Measurements from ENCODE around the gene KBTBD12. TPM values are rescaled to one million over a fixed set of nuclear protein-coding genes. Genes with fewer than 3 reads are reported as not detected.

Gene KBTBD12
- total and polyA plus RNA-seq, 10 of the 15 experiments (the other 5 are each of a cell fraction or from before 2014, with no cell fraction given): 0.01 to 0.11 TPM; not detected in 8

DNA sequence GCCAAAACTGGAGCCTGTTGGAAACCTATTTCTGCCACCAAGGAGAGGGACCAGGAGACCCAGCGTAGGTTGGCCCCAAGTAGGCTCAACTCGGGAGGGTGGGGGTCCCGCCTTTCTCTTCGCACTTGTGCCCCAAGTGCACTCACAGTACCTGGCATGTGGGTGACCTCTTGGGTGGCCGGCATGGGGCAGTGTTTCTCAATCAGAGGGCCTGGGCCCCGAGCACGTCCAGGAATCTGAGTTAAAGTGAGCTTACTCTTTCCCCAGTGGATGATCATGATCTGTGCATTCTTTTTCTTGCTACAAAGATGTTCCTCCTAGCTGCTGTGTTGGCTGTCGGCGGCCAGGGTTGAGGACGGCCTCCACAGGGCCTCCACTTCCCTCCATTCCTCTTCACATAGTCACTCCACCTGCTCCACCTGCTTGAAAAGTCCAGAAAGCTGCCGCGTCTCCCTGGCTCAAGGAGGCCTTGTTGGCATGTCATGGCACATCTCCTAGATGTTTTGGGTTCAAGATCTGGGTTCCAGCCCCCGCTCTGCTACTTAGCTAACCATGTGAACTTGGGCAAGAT lies 70.7 kb downstream of the KBTBD12 start:
- Histone ChIP-seq H3K79me2 (ENCODE audit: control insufficient read depth, insufficient read depth, low read length) (no peaks in the 10 kb centered on the region), H2AFZ (ENCODE audit: control insufficient read depth, low read depth, low read length) (no peak overlapping the region), H3K27ac (ENCODE audit: control insufficient read depth, insufficient read depth) (no peak overlapping the region), H3K36me3 (ENCODE audit: control insufficient read depth in 2 of 2, insufficient read depth in 2 of 2, low read length in 1 of 2) (no peaks in the 10 kb centered on the region), H3K4me3 (no peak overlapping the region), H3K4me1 (ENCODE audit: control insufficient read depth, insufficient read depth, low read length) (no peaks in the 10 kb centered on the region), H4K20me1 (ENCODE audit: control insufficient read depth, insufficient read depth) (no peaks in the 10 kb centered on the region), H3K4me2 (ENCODE audit: control insufficient read depth, insufficient read depth) (no peak overlapping the region), H3K27me3 (replicated peaks in 1 of 2; ENCODE audit: control insufficient read depth in 2 of 2, insufficient read depth in 2 of 2, low read length in 1 of 2) (peaks cover 0 to 3% of the 10 kb centered on the region in 2 experiments; a peak in 2 of 4 replicates), H3K9ac (ENCODE audit: control insufficient read depth, insufficient read depth, low read length) (no peak overlapping the region), H3K9me3 (replicated peaks; ENCODE audit: control insufficient read depth, insufficient read depth, low read length) (no peaks in the 10 kb centered on the region)
- BruUV-seq (replicated peaks): no TSS peak
- in situ Hi-C loops (cut with MboI): no loop called here
- POLR2A ChIA-PET: no interaction called here
- RAD21 ChIA-PET (ENCODE audit: unreplicated experiment): no interaction called here
- no peak for TF ChIP-seq TAF1 (IDR thresholded peaks at IDR 0.05; ENCODE audit: borderline replicate concordance, low read depth, low read length)
- TF ChIP-seq, protein P1, sequence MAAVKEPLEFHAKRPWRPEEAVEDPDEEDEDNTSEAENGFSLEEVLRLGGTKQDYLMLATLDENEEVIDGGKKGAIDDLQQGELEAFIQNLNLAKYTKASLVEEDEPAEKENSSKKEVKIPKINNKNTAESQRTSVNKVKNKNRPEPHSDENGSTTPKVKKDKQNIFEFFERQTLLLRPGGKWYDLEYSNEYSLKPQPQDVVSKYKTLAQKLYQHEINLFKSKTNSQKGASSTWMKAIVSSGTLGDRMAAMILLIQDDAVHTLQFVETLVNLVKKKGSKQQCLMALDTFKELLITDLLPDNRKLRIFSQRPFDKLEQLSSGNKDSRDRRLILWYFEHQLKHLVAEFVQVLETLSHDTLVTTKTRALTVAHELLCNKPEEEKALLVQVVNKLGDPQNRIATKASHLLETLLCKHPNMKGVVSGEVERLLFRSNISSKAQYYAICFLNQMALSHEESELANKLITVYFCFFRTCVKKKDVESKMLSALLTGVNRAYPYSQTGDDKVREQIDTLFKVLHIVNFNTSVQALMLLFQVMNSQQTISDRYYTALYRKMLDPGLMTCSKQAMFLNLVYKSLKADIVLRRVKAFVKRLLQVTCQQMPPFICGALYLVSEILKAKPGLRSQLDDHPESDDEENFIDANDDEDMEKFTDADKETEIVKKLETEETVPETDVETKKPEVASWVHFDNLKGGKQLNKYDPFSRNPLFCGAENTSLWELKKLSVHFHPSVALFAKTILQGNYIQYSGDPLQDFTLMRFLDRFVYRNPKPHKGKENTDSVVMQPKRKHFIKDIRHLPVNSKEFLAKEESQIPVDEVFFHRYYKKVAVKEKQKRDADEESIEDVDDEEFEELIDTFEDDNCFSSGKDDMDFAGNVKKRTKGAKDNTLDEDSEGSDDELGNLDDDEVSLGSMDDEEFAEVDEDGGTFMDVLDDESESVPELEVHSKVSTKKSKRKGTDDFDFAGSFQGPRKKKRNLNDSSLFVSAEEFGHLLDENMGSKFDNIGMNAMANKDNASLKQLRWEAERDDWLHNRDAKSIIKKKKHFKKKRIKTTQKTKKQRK (IDR thresholded peaks at IDR 0.05; ENCODE audit: low read depth, low read length): no peak
- TF ChIP-seq KDM1A (IDR thresholded peaks at IDR 0.05; ENCODE audit: borderline replicate concordance): no peak
- no peak for TF ChIP-seq BACH1 (IDR thresholded peaks at IDR 0.05; ENCODE audit: borderline replicate concordance)
- no peak for TF ChIP-seq BRCA1 (IDR thresholded peaks at IDR 0.05; ENCODE audit: low read depth, low read length)
- TF ChIP-seq EGR1 (IDR thresholded peaks at IDR 0.05; ENCODE audit: borderline replicate concordance in 1 of 2, low read depth in 2 of 2, low read length in 2 of 2): no peak
- TF ChIP-seq BMI1 (IDR thresholded peaks at IDR 0.05; ENCODE audit: borderline replicate concordance): no peak
- no peak for TF ChIP-seq YBX1 (IDR thresholded peaks at IDR 0.05)
- no peak for TF ChIP-seq MTA2 (IDR thresholded peaks at IDR 0.05; ENCODE audit: low read depth)
- no peak for TF ChIP-seq TCF3 (IDR thresholded peaks at IDR 0.05; ENCODE audit: borderline replicate concordance, insufficient read depth, low read depth, low read length)
- TF ChIP-seq ZNF274 (IDR thresholded peaks at IDR 0.05; ENCODE audit: insufficient read depth, insufficient read length): no peak
- no peak for TF ChIP-seq PML (IDR thresholded peaks at IDR 0.05; ENCODE audit: low read length)
- no peak for TF ChIP-seq NR2C1 (IDR thresholded peaks at IDR 0.05)
- no peak for TF ChIP-seq TARDBP (IDR thresholded peaks at IDR 0.05; ENCODE audit: borderline replicate concordance)
- no peak for ATAC-seq
- CTCF ChIA-PET: interaction anchor here (1.9 kb wide), 1 partner anchor 12 kb away, joined by 5 read pairs; no protein-coding TSS in a partner anchor
- intact Hi-C loops (cut with micrococcal nuclease; ENCODE audit: unreplicated experiment): no loop called here
- DNase-seq (ENCODE audit: low read depth, low spot score): no peak
- SMC1A ChIA-PET (ENCODE audit: uncharacterized antibody, unreplicated experiment): interaction anchor here (1.0 to 1.6 kb wide), 2 partner anchors 12 to 1281 kb away, joined by 3 read pairs; no protein-coding TSS in a partner anchor
- 43% methylated on average over 12 of the region's 13 CpGs for WGBS (ENCODE audit: insufficient coverage, insufficient replicate concordance, low lambda C conversion rate, missing lambda C conversion rate)
- no peak for FAIRE-seq

Measured in GM12878 (cell line).